DOHH2 (cell line): ENCODE data around the gene CYP4V2.
A peak's percentile ranks its signal among the peaks of the same experiment; 100 is the strongest.

Experiments used
- H3F3A ChIP-seq: fragments of 200-600 bp; sonication (generic), shearing (Covaris generic); 2 replicates; pipeline ENCODE4 v1.6.0; 2016; ENCODE audit warnings: antibody characterized with exemption, mild to moderate bottlenecking; ENCODE audit not compliant: control insufficient read depth, insufficient read depth
- H3K27ac ChIP-seq: fragments of 200-600 bp; sonication (generic); 2 replicates; pipeline ENCODE4 v1.5.1; 2014; ENCODE audit warnings: low read depth, mild to moderate bottlenecking, low read length, moderate library complexity
- H3K27me3 ChIP-seq: fragments of 200-600 bp; sonication (generic); 2 replicates; pipeline ENCODE4 v1.6.1; 2014; ENCODE audit warnings: mild to moderate bottlenecking, low read length, mixed read lengths; ENCODE audit not compliant: control insufficient read depth
- H3K36me3 ChIP-seq: fragments of 200-600 bp; sonication (generic); 2 replicates; pipeline ENCODE4 v1.6.1; 2014; ENCODE audit warnings: mild to moderate bottlenecking, low read length, moderate library complexity, mixed read lengths; ENCODE audit not compliant: control insufficient read depth
- H3K4me1 ChIP-seq: fragments of 200-600 bp; sonication (generic); 2 replicates; pipeline ENCODE4 v1.6.1; 2014; ENCODE audit warnings: mild to moderate bottlenecking, low read length, mixed read lengths; ENCODE audit not compliant: control insufficient read depth
- H3K4me2 ChIP-seq: fragments of 200-600 bp; sonication (generic); 2 replicates; pipeline ENCODE4 v1.6.0; 2014; ENCODE audit warnings: mild to moderate bottlenecking, low read length, moderate library complexity
- H3K4me3 ChIP-seq: fragments of 200-600 bp; sonication (generic); 2 replicates; pipeline ENCODE4 v1.5.1; 2014; ENCODE audit warnings: mild to moderate bottlenecking, low read length, mixed read lengths
- H3K79me2 ChIP-seq: fragments of 200-600 bp; sonication (generic); 2 replicates; pipeline ENCODE4 v1.6.1; 2014; ENCODE audit warnings: mild to moderate bottlenecking, low read length, mixed read lengths; ENCODE audit not compliant: control insufficient read depth
- H3K9me2 ChIP-seq: fragments of 200-600 bp; sonication (generic); replicated peaks from 2 replicates; pipeline ENCODE4 v1.6.1; 2014; ENCODE audit warnings: mild to moderate bottlenecking, low read length, mixed read lengths; ENCODE audit not compliant: control insufficient read depth
- H3K9me3 ChIP-seq: fragments of 200-600 bp; sonication (generic); 2 replicates; pipeline ENCODE4 v1.6.1; 2014; ENCODE audit warnings: antibody characterized with exemption, low read length, mixed read lengths; ENCODE audit not compliant: control insufficient read depth, insufficient read depth
- H4K20me1 ChIP-seq: fragments of 200-600 bp; sonication (generic); 2 replicates; pipeline ENCODE4 v1.6.0; 2014; ENCODE audit warnings: low read depth, mild to moderate bottlenecking, antibody characterized with exemption, low read length, moderate library complexity; ENCODE audit not compliant: control insufficient read depth, insufficient read depth
- CTCF ChIP-seq: fragments of 200-600 bp; sonication (generic); IDR thresholded peaks from one replicate; pipeline ENCODE4 v1.5.1; 2014; ENCODE audit warnings: antibody characterized with exemption, mild to moderate bottlenecking, low read depth, low read length; ENCODE audit not compliant: poor library complexity, severe bottlenecking
- EZH2phosphoT487 ChIP-seq: fragments of 200-600 bp; sonication (generic); IDR thresholded peaks from 2 replicates; pipeline ENCODE4 v1.6.1; 2017; ENCODE audit warnings: borderline replicate concordance, mild to moderate bottlenecking, antibody characterized with exemption, low read length, moderate library complexity, mixed read lengths

The CYP4V2 gene

GRCh38 chr4:186150926-186151325 is 40.4 kb upstream of the CYP4V2 start:
- H3K9me2 ChIP-seq, result no peaks in the 10 kb centered on the region
- H3K79me2 ChIP-seq, result peaks cover 4% of the 10 kb centered on the region; the same call in 1 of the 2 replicates
- peaks cover 98% of the 10 kb centered on the region for H3K4me1 ChIP-seq
- peaks cover 70% of the 10 kb centered on the region for H3F3A ChIP-seq
- peak overlapping the region; percentile 93 for H3K27ac ChIP-seq
- H3K9me3 ChIP-seq, result no peaks in the 10 kb centered on the region
- peak overlapping the region; percentile 65 for H3K4me3 ChIP-seq
- H3K36me3 ChIP-seq, result peaks cover 10% of the 10 kb centered on the region
- no peaks in the 10 kb centered on the region for H4K20me1 ChIP-seq
- no peaks in the 10 kb centered on the region for H3K27me3 ChIP-seq
- TF ChIP-seq EZH2phosphoT487 (no peak), CTCF (no peak)
- peak overlapping the region; percentile 90 for H3K4me2 ChIP-seq

GRCh38 chr4:186151499-186151898 is 39.9 kb upstream of the CYP4V2 start:
- Histone ChIP-seq H3K4me2 (peak overlapping the region; percentile 90), H3K27ac (peak overlapping the region; percentile 93), H3K4me3 (peak overlapping the region; percentile 65), H3K4me1 (peaks cover 98% of the 10 kb centered on the region), H3F3A (peaks cover 64% of the 10 kb centered on the region), H4K20me1 (no peaks in the 10 kb centered on the region), H3K36me3 (peaks cover 10% of the 10 kb centered on the region), H3K79me2 (peaks cover 4% of the 10 kb centered on the region; the same call in 1 of the 2 replicates), H3K9me3 (no peaks in the 10 kb centered on the region), H3K9me2 (no peaks in the 10 kb centered on the region), H3K27me3 (no peaks in the 10 kb centered on the region)
- TF ChIP-seq CTCF, result no peak
- TF ChIP-seq EZH2phosphoT487, result no peak

DNA sequence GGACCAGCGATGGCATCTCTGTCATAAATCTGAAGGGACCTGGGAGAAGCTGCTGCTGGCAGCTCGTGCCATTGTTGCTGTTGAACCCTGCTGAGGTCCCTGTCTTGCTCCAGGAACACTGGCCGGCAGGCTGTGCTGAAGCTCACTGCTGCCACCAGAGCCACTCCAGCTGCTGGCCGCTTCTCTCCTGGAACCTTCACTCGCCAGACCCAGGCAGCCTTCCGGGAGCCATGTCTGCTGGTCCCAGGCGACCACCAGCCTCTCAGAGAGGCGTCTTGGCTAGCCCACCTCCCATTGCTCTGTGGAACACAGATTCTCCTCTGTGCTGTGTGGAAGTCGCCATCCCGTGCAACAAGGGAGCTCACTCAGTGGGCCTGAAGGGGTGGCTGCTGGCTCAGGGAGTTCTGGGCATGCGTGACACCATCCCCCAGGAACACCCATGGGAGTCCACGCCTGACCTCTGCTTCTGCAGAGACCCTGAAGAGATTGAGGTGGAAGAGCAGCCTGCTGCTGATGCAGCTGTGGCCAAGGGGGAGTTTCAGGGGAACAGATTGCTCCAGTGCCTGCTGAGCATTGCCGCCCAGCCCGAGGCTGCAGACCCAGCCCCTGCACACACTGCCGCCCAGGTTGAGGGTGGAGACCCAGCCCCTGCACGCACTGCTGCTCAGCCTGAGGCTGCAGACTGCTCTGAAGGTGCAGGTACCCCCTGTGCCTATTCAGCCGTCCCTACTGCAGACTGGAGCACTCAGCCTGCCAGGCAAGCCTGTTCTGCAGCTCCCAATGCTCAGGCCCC is 33.1 kb upstream of the CYP4V2 start:
- peaks cover 15% of the 10 kb centered on the region for H3K36me3 ChIP-seq
- H3F3A ChIP-seq, result peaks cover 31% of the 10 kb centered on the region
- no peaks in the 10 kb centered on the region for H3K79me2 ChIP-seq
- no peaks in the 10 kb centered on the region for H3K9me2 ChIP-seq
- H3K4me1 ChIP-seq, result peaks cover 93% of the 10 kb centered on the region
- no peaks in the 10 kb centered on the region for H3K9me3 ChIP-seq
- H3K27me3 ChIP-seq, result no peaks in the 10 kb centered on the region
- peak overlapping the region; percentile 83 for H3K4me2 ChIP-seq
- no peaks in the 10 kb centered on the region for H4K20me1 ChIP-seq
- TF ChIP-seq CTCF, result no peak
- no peak for TF ChIP-seq EZH2phosphoT487
- peak overlapping the region; percentile 87 for H3K27ac ChIP-seq
- peak overlapping the region; percentile 61 for H3K4me3 ChIP-seq
